ENCODE data around the gene KCNMA1. TPM values are rescaled to one million over a fixed set of nuclear protein-coding genes. Genes with fewer than 3 reads are reported as not detected.

Gene KCNMA1
- polyA plus RNA-seq, 1 donor from 2014 or later = 60.8 TPM

DNA sequence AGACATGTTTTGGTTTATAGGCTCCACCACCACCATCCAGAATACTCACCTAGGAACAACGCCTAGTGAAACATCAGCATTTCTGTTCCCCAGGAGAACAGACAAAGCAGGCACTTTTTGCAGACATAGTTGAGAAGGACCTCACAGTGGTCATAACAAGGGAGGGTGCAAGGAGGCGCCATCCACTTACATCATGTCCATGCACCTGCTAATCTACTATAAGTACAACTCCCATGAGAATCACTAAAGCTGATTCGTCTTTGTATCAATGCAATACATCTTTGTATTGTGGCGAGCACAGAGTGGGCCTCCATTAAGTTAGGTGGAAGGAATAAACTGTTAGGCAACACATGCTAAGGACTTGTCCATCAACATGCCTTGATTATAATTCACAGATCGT lies 207.1 kb downstream of the KCNMA1 start:
- no peak overlapping the region for H3K4me3 ChIP-seq (ENCODE audit: low read length)
- H3K9ac ChIP-seq (ENCODE audit: low read length) = no peak overlapping the region
- H3F3A ChIP-seq (ENCODE audit: insufficient read depth, low read length, poor library complexity, severe bottlenecking) = no peaks in the 10 kb centered on the region
- H3K9me3 ChIP-seq (ENCODE audit: low read length) = no peaks in the 10 kb centered on the region
- no peaks in the 10 kb centered on the region for H3K27me3 ChIP-seq (ENCODE audit: insufficient read depth, low read depth, low read length)
- no peak overlapping the region for H3K27ac ChIP-seq (ENCODE audit: low read length)
- no peaks in the 10 kb centered on the region for H3K79me2 ChIP-seq (replicated peaks; ENCODE audit: insufficient read depth, low read length)
- H3K4me2 ChIP-seq (ENCODE audit: low read length) = no peak overlapping the region
- H3K36me3 ChIP-seq (ENCODE audit: insufficient read depth, low read length) = no peaks in the 10 kb centered on the region
- no peaks in the 10 kb centered on the region for H4K20me1 ChIP-seq (ENCODE audit: insufficient read depth)
- H2AFZ ChIP-seq (ENCODE audit: low read depth, low read length) = no peak overlapping the region
- no peaks in the 10 kb centered on the region for H3K9me2 ChIP-seq (ENCODE audit: insufficient read depth, low read length)
- TF ChIP-seq EZH2 (IDR thresholded peaks at IDR 0.05; ENCODE audit: borderline replicate concordance, insufficient read depth, low read length, poor library complexity, severe bottlenecking) (no peak), RAD21 (conservative IDR thresholded peaks at IDR 0.05) (no peak), TAF1 (IDR thresholded peaks at IDR 0.05; ENCODE audit: low read depth) (no peak), POLR2AphosphoS5 (IDR thresholded peaks at IDR 0.05) (no peak), MXI1 (conservative IDR thresholded peaks at IDR 0.05; ENCODE audit: poor library complexity, severe bottlenecking) (no peak), EP300 (conservative IDR thresholded peaks at IDR 0.05; ENCODE audit: poor library complexity, severe bottlenecking) (no peak), SMC3 (conservative IDR thresholded peaks at IDR 0.05; ENCODE audit: poor library complexity) (no peak)
- TF ChIP-seq, protein P1, sequence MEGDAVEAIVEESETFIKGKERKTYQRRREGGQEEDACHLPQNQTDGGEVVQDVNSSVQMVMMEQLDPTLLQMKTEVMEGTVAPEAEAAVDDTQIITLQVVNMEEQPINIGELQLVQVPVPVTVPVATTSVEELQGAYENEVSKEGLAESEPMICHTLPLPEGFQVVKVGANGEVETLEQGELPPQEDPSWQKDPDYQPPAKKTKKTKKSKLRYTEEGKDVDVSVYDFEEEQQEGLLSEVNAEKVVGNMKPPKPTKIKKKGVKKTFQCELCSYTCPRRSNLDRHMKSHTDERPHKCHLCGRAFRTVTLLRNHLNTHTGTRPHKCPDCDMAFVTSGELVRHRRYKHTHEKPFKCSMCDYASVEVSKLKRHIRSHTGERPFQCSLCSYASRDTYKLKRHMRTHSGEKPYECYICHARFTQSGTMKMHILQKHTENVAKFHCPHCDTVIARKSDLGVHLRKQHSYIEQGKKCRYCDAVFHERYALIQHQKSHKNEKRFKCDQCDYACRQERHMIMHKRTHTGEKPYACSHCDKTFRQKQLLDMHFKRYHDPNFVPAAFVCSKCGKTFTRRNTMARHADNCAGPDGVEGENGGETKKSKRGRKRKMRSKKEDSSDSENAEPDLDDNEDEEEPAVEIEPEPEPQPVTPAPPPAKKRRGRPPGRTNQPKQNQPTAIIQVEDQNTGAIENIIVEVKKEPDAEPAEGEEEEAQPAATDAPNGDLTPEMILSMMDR (IDR thresholded peaks at IDR 0.05; ENCODE audit: poor library complexity, severe bottlenecking) = no peak
- TF ChIP-seq, protein P2, sequence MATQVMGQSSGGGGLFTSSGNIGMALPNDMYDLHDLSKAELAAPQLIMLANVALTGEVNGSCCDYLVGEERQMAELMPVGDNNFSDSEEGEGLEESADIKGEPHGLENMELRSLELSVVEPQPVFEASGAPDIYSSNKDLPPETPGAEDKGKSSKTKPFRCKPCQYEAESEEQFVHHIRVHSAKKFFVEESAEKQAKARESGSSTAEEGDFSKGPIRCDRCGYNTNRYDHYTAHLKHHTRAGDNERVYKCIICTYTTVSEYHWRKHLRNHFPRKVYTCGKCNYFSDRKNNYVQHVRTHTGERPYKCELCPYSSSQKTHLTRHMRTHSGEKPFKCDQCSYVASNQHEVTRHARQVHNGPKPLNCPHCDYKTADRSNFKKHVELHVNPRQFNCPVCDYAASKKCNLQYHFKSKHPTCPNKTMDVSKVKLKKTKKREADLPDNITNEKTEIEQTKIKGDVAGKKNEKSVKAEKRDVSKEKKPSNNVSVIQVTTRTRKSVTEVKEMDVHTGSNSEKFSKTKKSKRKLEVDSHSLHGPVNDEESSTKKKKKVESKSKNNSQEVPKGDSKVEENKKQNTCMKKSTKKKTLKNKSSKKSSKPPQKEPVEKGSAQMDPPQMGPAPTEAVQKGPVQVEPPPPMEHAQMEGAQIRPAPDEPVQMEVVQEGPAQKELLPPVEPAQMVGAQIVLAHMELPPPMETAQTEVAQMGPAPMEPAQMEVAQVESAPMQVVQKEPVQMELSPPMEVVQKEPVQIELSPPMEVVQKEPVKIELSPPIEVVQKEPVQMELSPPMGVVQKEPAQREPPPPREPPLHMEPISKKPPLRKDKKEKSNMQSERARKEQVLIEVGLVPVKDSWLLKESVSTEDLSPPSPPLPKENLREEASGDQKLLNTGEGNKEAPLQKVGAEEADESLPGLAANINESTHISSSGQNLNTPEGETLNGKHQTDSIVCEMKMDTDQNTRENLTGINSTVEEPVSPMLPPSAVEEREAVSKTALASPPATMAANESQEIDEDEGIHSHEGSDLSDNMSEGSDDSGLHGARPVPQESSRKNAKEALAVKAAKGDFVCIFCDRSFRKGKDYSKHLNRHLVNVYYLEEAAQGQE (IDR thresholded peaks at IDR 0.05; ENCODE audit: borderline replicate concordance) = no peak

DNA sequence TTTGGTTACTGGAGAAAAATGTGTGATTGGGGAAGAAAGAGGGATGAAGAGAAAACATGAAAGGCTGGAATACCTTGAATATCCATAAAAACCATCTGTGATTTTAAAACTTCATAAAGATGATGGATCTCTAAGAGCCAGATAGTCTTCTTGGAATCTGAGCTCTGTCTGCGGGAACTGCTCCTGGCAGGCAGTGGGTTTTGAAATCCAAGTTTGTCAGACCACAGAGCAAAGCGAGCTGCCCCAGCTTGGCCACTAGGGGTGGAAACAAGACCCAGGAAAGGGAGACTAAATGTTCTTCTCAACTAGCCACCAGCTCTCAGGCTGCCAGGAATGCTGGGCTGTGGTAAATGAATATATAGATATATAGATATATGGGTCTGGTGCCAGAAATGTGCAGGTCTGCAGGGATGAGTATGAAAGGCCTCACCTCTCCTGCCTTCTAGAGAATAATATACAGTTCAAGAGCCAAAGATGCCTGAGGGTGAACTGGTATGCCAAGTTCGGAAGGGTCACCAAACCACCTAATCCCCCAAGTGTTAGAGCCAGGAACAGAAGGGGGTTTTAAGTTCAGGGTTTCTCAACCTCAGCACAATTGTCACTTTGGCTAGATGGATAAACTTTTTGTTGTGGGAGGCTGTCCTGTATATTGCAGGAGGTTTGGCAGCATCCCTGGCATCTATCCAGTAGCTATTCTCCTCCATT lies 208.8 kb downstream of the KCNMA1 start:
- Histone ChIP-seq H3K79me2 (replicated peaks; ENCODE audit: insufficient read depth, low read length) (no peaks in the 10 kb centered on the region), H3K27me3 (ENCODE audit: insufficient read depth, low read depth, low read length) (no peaks in the 10 kb centered on the region), H2AFZ (ENCODE audit: low read depth, low read length) (no peak overlapping the region), H3K4me3 (ENCODE audit: low read length) (no peak overlapping the region), H4K20me1 (ENCODE audit: insufficient read depth) (no peaks in the 10 kb centered on the region), H3K36me3 (ENCODE audit: insufficient read depth, low read length) (no peaks in the 10 kb centered on the region), H3K9me2 (ENCODE audit: insufficient read depth, low read length) (no peaks in the 10 kb centered on the region), H3K4me2 (ENCODE audit: low read length) (no peak overlapping the region), H3F3A (ENCODE audit: insufficient read depth, low read length, poor library complexity, severe bottlenecking) (no peaks in the 10 kb centered on the region), H3K9me3 (ENCODE audit: low read length) (no peaks in the 10 kb centered on the region), H3K9ac (ENCODE audit: low read length) (no peak overlapping the region), H3K27ac (ENCODE audit: low read length) (no peak overlapping the region)
- TF ChIP-seq, protein P1 (IDR thresholded peaks at IDR 0.05; ENCODE audit: poor library complexity, severe bottlenecking) = no peak
- TF ChIP-seq, protein P2 (IDR thresholded peaks at IDR 0.05; ENCODE audit: borderline replicate concordance) = no peak
- no peak for TF ChIP-seq EZH2 (IDR thresholded peaks at IDR 0.05; ENCODE audit: borderline replicate concordance, insufficient read depth, low read length, poor library complexity, severe bottlenecking)
- TF ChIP-seq POLR2AphosphoS5 (IDR thresholded peaks at IDR 0.05) = no peak
- TF ChIP-seq RAD21 (conservative IDR thresholded peaks at IDR 0.05) = no peak
- no peak for TF ChIP-seq TAF1 (IDR thresholded peaks at IDR 0.05; ENCODE audit: low read depth)
- TF ChIP-seq MXI1 (conservative IDR thresholded peaks at IDR 0.05; ENCODE audit: poor library complexity, severe bottlenecking) = no peak
- TF ChIP-seq EP300 (conservative IDR thresholded peaks at IDR 0.05; ENCODE audit: poor library complexity, severe bottlenecking) = no peak
- TF ChIP-seq SMC3 (conservative IDR thresholded peaks at IDR 0.05; ENCODE audit: poor library complexity) = no peak

Data from neural cell (in vitro differentiated cells).